B cell (primary cell): ENCODE data around the gene NHERF2.

Source experiments
- EZH2 ChIP-seq: IDR thresholded peaks from 2 replicates; pipeline ENCODE4 v1.6.1; 2012; ENCODE audit warnings: borderline replicate concordance, low read depth, mild to moderate bottlenecking, moderate library complexity, low read length; ENCODE audit not compliant: insufficient read depth, poor library complexity, severe bottlenecking
- TF ChIP-seq, protein P1 (sequence below): fragments of 200-600 bp; IDR thresholded peaks from one replicate; pipeline ENCODE4 v1.8.0; 2022; ENCODE audit warnings: antibody characterized with exemption, mild to moderate bottlenecking

GRCh38 chr16:2038382-2039231 lies 11.9 kb downstream of the NHERF2 start:
- TF ChIP-seq, protein P1, sequence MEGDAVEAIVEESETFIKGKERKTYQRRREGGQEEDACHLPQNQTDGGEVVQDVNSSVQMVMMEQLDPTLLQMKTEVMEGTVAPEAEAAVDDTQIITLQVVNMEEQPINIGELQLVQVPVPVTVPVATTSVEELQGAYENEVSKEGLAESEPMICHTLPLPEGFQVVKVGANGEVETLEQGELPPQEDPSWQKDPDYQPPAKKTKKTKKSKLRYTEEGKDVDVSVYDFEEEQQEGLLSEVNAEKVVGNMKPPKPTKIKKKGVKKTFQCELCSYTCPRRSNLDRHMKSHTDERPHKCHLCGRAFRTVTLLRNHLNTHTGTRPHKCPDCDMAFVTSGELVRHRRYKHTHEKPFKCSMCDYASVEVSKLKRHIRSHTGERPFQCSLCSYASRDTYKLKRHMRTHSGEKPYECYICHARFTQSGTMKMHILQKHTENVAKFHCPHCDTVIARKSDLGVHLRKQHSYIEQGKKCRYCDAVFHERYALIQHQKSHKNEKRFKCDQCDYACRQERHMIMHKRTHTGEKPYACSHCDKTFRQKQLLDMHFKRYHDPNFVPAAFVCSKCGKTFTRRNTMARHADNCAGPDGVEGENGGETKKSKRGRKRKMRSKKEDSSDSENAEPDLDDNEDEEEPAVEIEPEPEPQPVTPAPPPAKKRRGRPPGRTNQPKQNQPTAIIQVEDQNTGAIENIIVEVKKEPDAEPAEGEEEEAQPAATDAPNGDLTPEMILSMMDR, result no peak
- TF ChIP-seq EZH2, result no peak
